Fibroblast of peridontal ligament (primary cell): Measurements from ENCODE around the gene PARD3B.
"Not testable (repeated sequence)": the region's sequence is repeated elsewhere in the genome, so short reads cannot be mapped to it uniquely, and the experiment has no call there.

Experiments
- DNase-seq: peaks from one replicate; pipeline ENCODE4 v3.0.0-alpha.2; 2010; ENCODE audit errors: extremely low read depth

The PARD3B gene

GRCh38 chr2:205190528-205190927, 645.3 kb downstream of the PARD3B start:
- DNase-seq, result no peak

DNA sequence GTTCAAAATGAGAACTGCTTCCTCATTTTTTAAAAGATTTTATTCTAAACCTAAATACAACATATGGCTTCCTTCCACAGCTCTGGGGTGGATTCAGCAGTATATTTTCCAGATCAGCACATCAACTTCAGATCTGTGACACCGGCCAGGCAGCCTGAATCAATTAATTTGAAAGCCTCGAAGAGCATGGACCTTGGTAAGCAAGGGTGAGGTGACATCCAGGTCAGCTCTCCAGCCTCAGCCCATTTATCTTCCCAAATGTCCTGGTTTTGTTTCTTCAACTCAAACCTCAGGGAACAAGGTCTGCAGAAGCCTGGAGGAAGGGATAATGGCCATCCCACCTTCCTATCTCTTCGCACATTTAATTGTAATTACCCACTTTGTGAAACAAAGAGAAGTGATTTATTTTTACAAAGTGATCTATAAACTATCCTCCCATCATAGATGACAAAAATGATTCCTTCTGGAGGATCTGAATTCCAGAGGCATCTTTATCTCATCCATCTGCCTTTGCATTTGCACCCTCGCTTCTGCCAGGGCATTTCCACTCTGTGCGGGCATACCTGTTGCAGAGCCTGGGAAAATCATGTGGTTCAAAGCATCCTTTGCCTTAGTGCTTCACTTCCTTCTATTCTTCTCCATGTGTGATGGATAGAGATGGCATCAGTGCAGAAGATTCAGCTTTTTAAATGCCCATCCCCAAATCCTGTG, 648.0 kb downstream of the PARD3B start:
- DNase-seq, result no peak

DNA sequence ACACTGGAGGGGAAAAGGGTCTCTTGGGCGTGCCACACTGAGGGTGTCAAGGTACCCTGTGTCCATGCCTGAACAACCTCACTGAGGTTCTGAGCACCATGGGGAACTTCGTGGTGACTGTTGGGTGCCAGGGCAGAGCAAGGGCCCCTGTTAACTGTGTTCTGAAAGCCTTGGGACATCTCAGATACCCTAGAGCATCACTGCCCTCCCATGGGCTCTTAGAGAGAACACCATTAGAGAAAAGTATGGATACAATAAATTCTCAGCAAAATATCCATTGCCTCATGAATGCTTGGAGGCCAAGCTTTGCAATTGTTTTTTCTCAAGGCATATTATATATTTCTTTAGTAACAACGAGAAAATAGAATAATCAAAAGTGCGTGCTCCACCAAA, 648.6 kb downstream of the PARD3B start:
- DNase-seq, result no peak

GRCh38 chr2:205197468-205198139, 652.3 kb downstream of the PARD3B start:
- DNase-seq, result no peak

GRCh38 chr2:205198140-205198525, 652.9 kb downstream of the PARD3B start:
- DNase-seq, result peak; percentile 88

GRCh38 chr2:205199165-205199850, 654.0 kb downstream of the PARD3B start:
- DNase-seq, result no peak

GRCh38 chr2:205210494-205210893, 665.2 kb downstream of the PARD3B start:
- DNase-seq, result no peak

- no peak for DNase-seq
Measured at GRCh38 chr2:205212357-205212756, 667.1 kb downstream of the PARD3B start.

DNA sequence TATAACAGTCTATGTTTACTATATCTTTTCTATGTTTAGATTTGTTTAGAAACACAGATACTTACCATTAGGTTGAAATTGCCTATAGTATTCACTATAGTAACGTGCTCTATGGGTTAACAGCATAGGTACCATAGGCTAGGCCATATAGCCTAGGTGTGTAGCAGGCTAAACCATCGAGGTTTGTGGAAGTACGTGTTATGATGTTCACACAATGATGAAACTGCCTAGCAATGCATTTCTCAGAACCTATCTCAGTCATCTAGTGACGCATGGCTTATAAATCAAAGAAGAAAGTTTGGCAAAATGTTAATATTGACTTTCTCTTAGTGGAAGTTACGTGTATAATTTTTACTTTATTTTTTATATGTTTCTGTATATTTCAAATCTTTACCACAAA, 670.8 kb downstream of the PARD3B start:
- no peak for DNase-seq

- DNase-seq, result no peak
Measured at GRCh38 chr2:205216580-205216979, 671.3 kb downstream of the PARD3B start.

DNA sequence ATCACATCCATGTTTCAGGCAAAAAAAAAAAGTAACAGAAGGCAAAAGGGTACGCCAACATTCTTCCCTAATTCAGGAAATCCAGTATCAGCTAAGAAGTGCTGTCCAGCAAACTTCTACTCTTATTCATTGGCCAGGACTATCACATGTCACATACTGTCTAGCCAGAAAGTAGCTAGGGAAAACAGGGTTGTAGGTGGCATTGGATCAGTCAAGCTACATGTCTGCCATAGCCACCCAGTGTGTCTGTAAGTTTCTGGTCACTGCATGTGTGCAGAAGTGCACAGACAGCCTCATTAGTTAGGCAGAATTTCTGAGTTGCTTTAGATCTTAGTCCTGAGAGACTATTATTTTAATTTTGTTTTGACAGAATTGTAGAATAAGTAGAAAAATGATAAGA, 671.7 kb downstream of the PARD3B start:
- no peak for DNase-seq

- peak; percentile 69 for DNase-seq
Measured at GRCh38 chr2:205218056-205218455, 672.8 kb downstream of the PARD3B start.

- not testable (repeated sequence) for DNase-seq
Measured at GRCh38 chr2:205218816-205219215, 673.5 kb downstream of the PARD3B start.

DNA sequence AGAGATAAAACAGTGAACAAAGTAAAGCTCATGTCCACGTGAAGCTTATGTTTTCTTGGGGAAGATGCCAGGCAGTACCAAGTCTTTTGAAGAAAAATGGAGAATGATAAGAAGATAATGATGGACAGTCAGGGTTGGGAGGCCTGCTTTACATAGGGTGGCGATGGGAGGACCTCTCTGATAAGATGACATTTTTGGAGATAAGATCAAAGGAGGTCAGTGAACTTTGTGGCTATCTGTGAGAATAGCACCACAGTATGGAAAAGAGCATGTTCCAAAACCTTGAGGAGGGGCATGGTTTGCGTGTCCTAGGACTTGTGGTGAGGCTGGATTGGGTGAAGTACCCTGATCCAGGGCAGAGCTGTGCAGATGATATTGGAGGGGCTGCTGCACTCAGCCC, 675.3 kb downstream of the PARD3B start:
- DNase-seq, result no peak

DNA sequence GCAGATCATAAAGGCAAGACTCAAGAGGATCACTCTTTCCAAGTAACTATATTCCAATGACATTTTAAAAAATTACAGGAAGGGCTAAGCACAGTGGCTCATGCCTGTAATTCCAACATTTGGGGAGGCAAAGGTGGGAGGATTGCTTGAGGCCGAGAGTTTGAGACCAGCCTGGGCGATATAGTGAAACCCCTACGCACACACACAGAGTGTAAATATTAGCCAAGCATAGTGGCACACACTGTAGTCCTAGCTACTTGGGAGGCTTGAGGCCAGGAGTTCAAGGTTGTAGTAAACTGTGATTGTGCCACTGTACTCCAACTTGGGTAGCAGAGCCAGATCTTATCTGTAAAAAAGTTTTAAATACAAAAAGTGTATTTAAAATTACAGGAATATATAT, 686.8 kb downstream of the PARD3B start:
- no peak for DNase-seq

DNA sequence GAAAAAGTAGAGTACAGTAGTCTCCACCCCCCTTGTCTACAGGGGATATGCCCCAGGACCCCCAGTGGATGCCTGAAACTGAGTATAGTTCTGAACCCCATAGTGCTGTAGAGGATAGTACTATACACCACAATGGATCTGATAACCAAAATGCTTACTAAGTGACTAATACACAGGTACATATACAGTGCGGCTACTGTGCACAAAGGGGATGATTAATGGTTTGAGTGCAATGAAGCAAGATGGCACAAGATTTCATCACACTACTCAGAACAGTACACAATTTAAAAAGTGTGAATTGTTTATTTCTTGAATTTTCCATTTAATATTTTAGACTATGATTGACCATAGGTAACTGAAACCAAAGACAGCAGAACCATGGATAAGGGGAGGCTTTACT, 690.2 kb downstream of the PARD3B start:
- no peak for DNase-seq

- DNase-seq, result no peak
Measured at GRCh38 chr2:205237524-205237923, 692.2 kb downstream of the PARD3B start.

GRCh38 chr2:205245001-205245400, 699.7 kb downstream of the PARD3B start:
- no peak for DNase-seq

DNA sequence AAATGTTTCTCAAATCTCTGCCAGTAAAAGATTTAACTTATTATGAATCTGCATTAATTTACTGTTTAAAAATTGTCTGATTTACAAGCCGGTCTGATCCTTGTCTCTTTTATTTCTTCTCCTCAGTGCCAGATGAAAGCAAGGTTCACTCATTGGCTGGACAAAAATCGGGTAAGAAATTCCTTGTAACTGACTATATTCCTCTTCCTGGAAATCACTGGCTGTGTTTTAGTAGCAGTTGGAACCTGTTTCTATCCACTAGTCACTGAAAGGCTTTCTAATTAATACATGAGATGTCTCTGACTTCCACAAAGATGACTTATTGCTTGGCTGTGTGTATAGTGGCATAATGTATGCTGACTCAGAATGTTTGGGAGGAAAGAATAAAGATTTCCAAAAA, 700.4 kb downstream of the PARD3B start:
- DNase-seq, result peak; percentile 80

GRCh38 chr2:205259121-205259520, 713.8 kb downstream of the PARD3B start:
- no peak for DNase-seq

DNA sequence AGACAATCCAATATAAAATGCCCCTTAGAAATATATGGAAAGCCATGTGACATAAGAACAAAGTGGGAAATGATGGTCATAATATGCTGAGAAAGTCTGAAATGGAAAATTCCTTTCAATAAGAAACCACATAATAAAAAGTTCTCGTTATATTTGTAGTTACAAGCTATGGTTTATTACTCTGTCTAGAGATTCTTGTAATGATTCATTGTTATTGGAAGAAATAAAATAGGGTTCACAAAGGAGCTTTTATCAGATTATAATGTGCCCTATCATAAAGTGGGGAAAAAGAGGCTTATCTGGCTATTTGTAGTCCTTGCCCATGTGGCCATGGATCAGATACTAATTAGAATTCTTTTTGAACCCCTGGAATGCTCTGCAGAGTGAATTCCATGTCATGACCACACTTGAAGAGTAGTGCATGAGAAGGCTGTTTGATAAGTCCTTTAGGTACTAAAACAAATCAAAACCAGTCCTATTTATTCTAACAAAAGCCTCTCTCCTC, 716.3 kb downstream of the PARD3B start:
- no peak for DNase-seq

- DNase-seq, result no peak
Measured at GRCh38 chr2:205267323-205267722, 722.0 kb downstream of the PARD3B start.

DNA sequence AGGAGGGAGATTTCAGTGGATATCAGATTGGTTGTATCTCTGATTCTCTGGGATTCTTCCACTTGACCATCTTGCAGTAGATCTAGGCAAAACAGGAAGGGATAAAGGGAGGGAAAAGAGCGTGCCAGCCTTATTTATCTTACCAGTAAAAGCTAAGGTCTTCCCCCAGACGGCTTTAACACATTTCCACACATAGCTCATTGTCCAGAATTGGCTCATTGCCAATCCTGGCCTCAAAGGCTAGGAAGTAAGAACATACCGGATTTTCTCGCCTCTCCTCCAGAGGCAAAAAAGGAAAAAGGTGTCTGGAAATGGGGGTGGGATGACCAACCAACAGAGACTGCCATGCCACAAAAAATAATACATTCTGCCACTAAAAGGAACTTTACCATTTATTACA, 725.4 kb downstream of the PARD3B start:
- DNase-seq, result peak; percentile 3
